AG04449 (cell line): ENCODE data around the gene ZNF479.
"Not testable (repeated sequence)": the region's sequence is repeated elsewhere in the genome, so short reads cannot be mapped to it uniquely, and the experiment has no call there.

Experiments used
- CTCF ChIA-PET: fragments of 350-600 bp; formaldehyde crosslinking; extraction: SDS; loops from one replicate; lab custom pipeline; 2021; ENCODE audit warnings: antibody characterized with exemption; lab: Yijun Ruan, JAX
- POLR2A ChIA-PET: fragments of 400-600, 350-600 bp; formaldehyde crosslinking; extraction: SDS; loops from one replicate; lab custom pipeline; 2020; ENCODE audit warnings: antibody characterized with exemption, inconsistent platforms; lab: Yijun Ruan, JAX
- DNase-seq: peaks from one replicate; pipeline ENCODE4 v3.0.0-alpha.2; 2010; ENCODE audit warnings: low read depth, low spot score
- H3K4me3 ChIP-seq: 2 replicates; pipeline ENCODE4 v1.5.1; 2011; ENCODE audit warnings: low read depth, mild to moderate bottlenecking, control low read depth, low read length
- TF ChIP-seq, protein P1 (sequence below): IDR thresholded peaks from one replicate; pipeline ENCODE4 v1.5.1; 2011; ENCODE audit warnings: mild to moderate bottlenecking, moderate library complexity, low read length, control low read depth, inconsistent platforms; ENCODE audit not compliant: insufficient read depth; ENCODE audit errors: missing control alignments

The ZNF479 gene

GRCh38 chr7:57176928-57177635, 44.8 kb upstream of the ZNF479 start:
- no peak overlapping the region for H3K4me3 ChIP-seq
- ChIA-PET CTCF (no interaction called here), POLR2A (no interaction called here)
- no peak for DNase-seq
- TF ChIP-seq, protein P1, sequence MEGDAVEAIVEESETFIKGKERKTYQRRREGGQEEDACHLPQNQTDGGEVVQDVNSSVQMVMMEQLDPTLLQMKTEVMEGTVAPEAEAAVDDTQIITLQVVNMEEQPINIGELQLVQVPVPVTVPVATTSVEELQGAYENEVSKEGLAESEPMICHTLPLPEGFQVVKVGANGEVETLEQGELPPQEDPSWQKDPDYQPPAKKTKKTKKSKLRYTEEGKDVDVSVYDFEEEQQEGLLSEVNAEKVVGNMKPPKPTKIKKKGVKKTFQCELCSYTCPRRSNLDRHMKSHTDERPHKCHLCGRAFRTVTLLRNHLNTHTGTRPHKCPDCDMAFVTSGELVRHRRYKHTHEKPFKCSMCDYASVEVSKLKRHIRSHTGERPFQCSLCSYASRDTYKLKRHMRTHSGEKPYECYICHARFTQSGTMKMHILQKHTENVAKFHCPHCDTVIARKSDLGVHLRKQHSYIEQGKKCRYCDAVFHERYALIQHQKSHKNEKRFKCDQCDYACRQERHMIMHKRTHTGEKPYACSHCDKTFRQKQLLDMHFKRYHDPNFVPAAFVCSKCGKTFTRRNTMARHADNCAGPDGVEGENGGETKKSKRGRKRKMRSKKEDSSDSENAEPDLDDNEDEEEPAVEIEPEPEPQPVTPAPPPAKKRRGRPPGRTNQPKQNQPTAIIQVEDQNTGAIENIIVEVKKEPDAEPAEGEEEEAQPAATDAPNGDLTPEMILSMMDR, result no peak

- ChIA-PET CTCF (no interaction called here), POLR2A (no interaction called here)
- no peak for DNase-seq
Measured at GRCh38 chr7:57165285-57165899, 33.2 kb upstream of the ZNF479 start.

GRCh38 chr7:57120123-57120784, 12.0 kb downstream of the ZNF479 start:
- H3K4me3 ChIP-seq, DNase-seq, CTCF ChIA-PET, POLR2A ChIA-PET: not testable (repeated sequence)

More at GRCh38 chr7:57165285-57165899, 33.2 kb upstream of the ZNF479 start:
- no peak overlapping the region for H3K4me3 ChIP-seq
- TF ChIP-seq, protein P1, result no peak
